IMR-90 (cell line): ENCODE data around the gene GIPC3. TPM values are rescaled to one million over a fixed set of nuclear protein-coding genes. Genes with fewer than 3 reads are reported as not detected.

ENCODE experiments used
- ATAC-seq: fragments of 200-7000 bp; cut with Tn5 transposase; 2 replicates; pipeline ENCODE4 v1.9.1; 2020; ENCODE audit warnings: low read depth, mild to moderate bottlenecking, moderate library complexity
- BruUV-seq: library from RNA; stranded (reverse); fragments of 400-500 nt; replicated peaks from 2 replicates; lab custom pipeline; 2021; lab: Mats Ljungman, UMichigan
- CTCF ChIA-PET: fragments of 300-600 bp; formaldehyde crosslinking; extraction: SDS; loops from one replicate; lab custom pipeline; 2021; ENCODE audit warnings: antibody characterized with exemption; lab: Yijun Ruan, JAX
- POLR2A ChIA-PET: fragments of 300-600 bp; sonication (Branson Sonifier 250); formaldehyde crosslinking; loops from one replicate; lab custom pipeline; 2022; ENCODE audit warnings: antibody characterized with exemption; ENCODE audit not compliant: unreplicated experiment; lab: Charles Lee
- DNase-seq: peaks from one replicate; pipeline ENCODE4 v3.0.0; 2013
- H2AFZ ChIP-seq: replicated peaks from 2 replicates; pipeline ENCODE3; 2013; ENCODE audit warnings: low read length, mild to moderate bottlenecking; ENCODE audit not compliant: poor library complexity
- H2AK5ac ChIP-seq: 2 replicates; pipeline ENCODE4 v1.6.1; 2013; ENCODE audit warnings: low read depth, low read length, inconsistent platforms
- H2AK9ac ChIP-seq: replicated peaks from 2 replicates; pipeline ENCODE3; 2013; ENCODE audit warnings: mild to moderate bottlenecking, low read depth, low read length, moderate library complexity; ENCODE audit not compliant: poor library complexity
- H2BK120ac ChIP-seq: 2 replicates; pipeline ENCODE4 v1.6.1; 2013; ENCODE audit warnings: low read depth, low read length, inconsistent platforms
- H2BK15ac ChIP-seq: 3 replicates; pipeline ENCODE4 v1.6.1; 2013; ENCODE audit warnings: low read depth, low read length, inconsistent platforms
- H2BK20ac ChIP-seq: 2 replicates; pipeline ENCODE4 v1.6.1; 2013; ENCODE audit warnings: low read depth, mild to moderate bottlenecking, inconsistent platforms, low read length, moderate library complexity
- H2BK5ac ChIP-seq: 2 replicates; pipeline ENCODE4 v1.6.1; 2013; ENCODE audit warnings: mild to moderate bottlenecking, low read depth, low read length, inconsistent platforms; ENCODE audit not compliant: poor library complexity, severe bottlenecking
- H3K14ac ChIP-seq: replicated peaks from 2 replicates; pipeline ENCODE4 v1.6.1; 2013; ENCODE audit warnings: low read depth, low read length, inconsistent platforms
- H3K18ac ChIP-seq: 2 replicates; pipeline ENCODE4 v1.6.1; 2013; ENCODE audit warnings: low read depth, low read length, control low read depth
- H3K23ac ChIP-seq: 2 replicates; pipeline ENCODE4 v1.6.1; 2013; ENCODE audit warnings: low read depth, low read length, inconsistent platforms
- H3K27ac ChIP-seq: 2 replicates; pipeline ENCODE4 v1.5.1; 2013; ENCODE audit warnings: mild to moderate bottlenecking, control low read depth, low read length; ENCODE audit not compliant: insufficient read depth
- H3K27me3 ChIP-seq: 2 replicates; pipeline ENCODE4 v1.6.1; 2013; ENCODE audit warnings: low read length; ENCODE audit not compliant: control insufficient read depth, insufficient read depth
- H3K36me3 ChIP-seq: 2 replicates; pipeline ENCODE4 v1.6.1; 2013; ENCODE audit warnings: low read length, mixed read lengths; ENCODE audit not compliant: control insufficient read depth, insufficient read depth
- H3K4ac ChIP-seq: 2 replicates; pipeline ENCODE4 v1.6.1; 2013; ENCODE audit warnings: low read depth, low read length, inconsistent platforms
- H3K4me1 ChIP-seq: 2 replicates; pipeline ENCODE4 v1.6.1; 2013; ENCODE audit warnings: low read length, mixed read lengths; ENCODE audit not compliant: control insufficient read depth, insufficient read depth
- H3K4me2 ChIP-seq: 2 replicates; pipeline ENCODE4 v1.6.1; 2013; ENCODE audit warnings: low read depth, mild to moderate bottlenecking, control low read depth, low read length, moderate library complexity
- H3K4me3 ChIP-seq: 2 replicates; pipeline ENCODE4 v1.5.1; 2013; ENCODE audit warnings: low read depth, mild to moderate bottlenecking, control low read depth, low read length, moderate library complexity; ENCODE audit not compliant: insufficient read depth
- H3K56ac ChIP-seq: 2 replicates; pipeline ENCODE4 v1.6.1; 2013; ENCODE audit warnings: low read length, inconsistent platforms; ENCODE audit not compliant: insufficient read depth; ENCODE audit errors: extremely low read depth
- H3K79me1 ChIP-seq, 2 experiments: 2 replicates each; pipeline ENCODE4 v1.6.1; 2013; ENCODE audit warnings: low read length in 2 of 2, inconsistent platforms in 1 of 2, low read depth in 1 of 2
- H3K9ac ChIP-seq: 2 replicates; pipeline ENCODE4 v1.6.1; 2013; ENCODE audit warnings: low read depth, low read length, control low read depth
- H3K9me1 ChIP-seq: 2 replicates; pipeline ENCODE4 v1.6.1; 2013; ENCODE audit warnings: low read length, inconsistent platforms; ENCODE audit not compliant: insufficient read depth
- H3K9me3 ChIP-seq: 2 replicates; pipeline ENCODE4 v1.6.1; 2013; ENCODE audit warnings: low read length; ENCODE audit not compliant: control insufficient read depth, insufficient read depth
- H4K20me1 ChIP-seq: 2 replicates; pipeline ENCODE4 v1.6.1; 2013; ENCODE audit warnings: low read length, inconsistent platforms; ENCODE audit not compliant: insufficient read depth
- H4K5ac ChIP-seq: 2 replicates; pipeline ENCODE4 v1.6.1; 2013; ENCODE audit warnings: mild to moderate bottlenecking, low read depth, low read length, control low read depth
- H4K8ac ChIP-seq, 2 experiments: 2 replicates each; pipeline ENCODE4 v1.6.1; 2013; ENCODE audit warnings: low read depth in 2 of 2, low read length in 2 of 2, control low read depth in 1 of 2, inconsistent platforms in 1 of 2
- H4K91ac ChIP-seq: 2 replicates; pipeline ENCODE4 v1.6.1; 2013; ENCODE audit warnings: low read depth, low read length, inconsistent platforms; ENCODE audit not compliant: insufficient read depth
- CEBPB ChIP-seq: IDR thresholded peaks from 2 replicates; pipeline ENCODE4 v1.6.1; 2012; ENCODE audit warnings: low read depth, low read length, improper control_type of control experiment
- CHD1 ChIP-seq: IDR thresholded peaks from 2 replicates; pipeline ENCODE4 v1.6.1; 2012; ENCODE audit warnings: low read depth, low read length, improper control_type of control experiment
- CTCF ChIP-seq: conservative IDR thresholded peaks from 2 replicates; pipeline ENCODE4 v1.5.1; 2012; ENCODE audit warnings: mild to moderate bottlenecking, low read depth, low read length, improper control_type of control experiment
- MAFK ChIP-seq: IDR thresholded peaks from 2 replicates; pipeline ENCODE4 v1.6.1; 2012; ENCODE audit warnings: low read depth, low read length, improper control_type of control experiment
- MAZ ChIP-seq: IDR thresholded peaks from 2 replicates; pipeline ENCODE4 v1.6.1; 2012; ENCODE audit warnings: low read depth, mild to moderate bottlenecking, low read length, improper control_type of control experiment, moderate library complexity, borderline replicate concordance
- MXI1 ChIP-seq: IDR thresholded peaks from 2 replicates; pipeline ENCODE4 v1.6.1; 2012; ENCODE audit warnings: low read depth, mild to moderate bottlenecking, low read length, moderate library complexity, borderline replicate concordance
- NFE2L2 ChIP-seq: fragments of 150-350 bp; IDR thresholded peaks from 2 replicates; pipeline ENCODE4 v1.6.1; 2016; ENCODE audit warnings: low read depth, mild to moderate bottlenecking, low read length
- POLR2A ChIP-seq: IDR thresholded peaks from 2 replicates; pipeline ENCODE4 v1.6.1; 2012; ENCODE audit warnings: mild to moderate bottlenecking, low read depth, low read length
- RAD21 ChIP-seq: IDR thresholded peaks from 2 replicates; pipeline ENCODE4 v1.6.1; 2012; ENCODE audit warnings: low read length, improper control_type of control experiment
- RCOR1 ChIP-seq: IDR thresholded peaks from 2 replicates; pipeline ENCODE4 v1.6.1; 2012; ENCODE audit warnings: mild to moderate bottlenecking, low read length, improper control_type of control experiment; ENCODE audit not compliant: insufficient replicate concordance
- RFX5 ChIP-seq: IDR thresholded peaks from 2 replicates; pipeline ENCODE4 v1.8.0; 2012; ENCODE audit warnings: low read depth, mild to moderate bottlenecking, low read length, moderate library complexity
- SMC3 ChIP-seq: fragments of 150-350 bp; IDR thresholded peaks from 2 replicates; pipeline ENCODE4 v1.6.1; 2016; ENCODE audit warnings: low read depth, mild to moderate bottlenecking, antibody characterized with exemption, low read length, moderate library complexity
- USF2 ChIP-seq: fragments of 150-350 bp; IDR thresholded peaks from 2 replicates; pipeline ENCODE4 v1.6.1; 2017; ENCODE audit warnings: mild to moderate bottlenecking, antibody characterized with exemption, low read length, low read depth
- WGBS, 2 experiments: methylation state at CpG; one replicate each; pipeline versions ENCODE4 v1.1.5 to v1.1.7; 2013; ENCODE audit warnings: missing lambda C conversion rate in 2 of 2; ENCODE audit not compliant: insufficient read length in 1 of 2; ENCODE audit errors: extremely low coverage in 2 of 2; 5-methylcytosine and 5-hydroxymethylcytosine counted together
- dilution Hi-C: fragments of 300-500 bp; cut with HindIII; formaldehyde crosslinking; loops from one replicate; pipeline ENCODE4 v1.14.3; 2018; ENCODE audit warnings: low sequenced_read_pairs; ENCODE audit not compliant: unreplicated experiment
- in situ Hi-C: fragments of 300-500 bp; cut with MboI; formaldehyde crosslinking; loops from 3 replicates; pipeline ENCODE4 v1.14.3; 2019; ENCODE audit warnings: low sequenced_read_pairs, inconsistent platforms, mixed read lengths
- intact Hi-C: fragments of 100-400 bp; cut with micrococcal nuclease; formaldehyde crosslinking; loops from 2 replicates; pipeline ENCODE4 v1.10.0; 2022
- polyA plus RNA-seq, 3 experiments: library from polyadenylated mRNA; depleted of rRNA; stranded (reverse); fragments of >200 nt; gene quantifications; 2 replicates each; pipeline ENCODE4 v1.2.3, GENCODE V29; 2012; ENCODE audit warnings: low replicate concordance in 1 of 3
- total RNA-seq: library from RNA; depleted of rRNA; stranded (reverse); fragments of >200 nt; gene quantifications from 2 replicates; pipeline ENCODE4 v1.2.3, GENCODE V29; 2012
- TF ChIP-seq, protein P1 (sequence below): fragments of 150-350 bp; IDR thresholded peaks from 2 replicates; pipeline ENCODE4 v1.6.1; 2016; ENCODE audit warnings: low read depth, mild to moderate bottlenecking, low read length, moderate library complexity, borderline replicate concordance

Gene GIPC3
- total and polyA plus RNA-seq, 2 of the 4 experiments (the other 2 are of a cell fraction): under 0.01 to 0.36 TPM

DNA sequence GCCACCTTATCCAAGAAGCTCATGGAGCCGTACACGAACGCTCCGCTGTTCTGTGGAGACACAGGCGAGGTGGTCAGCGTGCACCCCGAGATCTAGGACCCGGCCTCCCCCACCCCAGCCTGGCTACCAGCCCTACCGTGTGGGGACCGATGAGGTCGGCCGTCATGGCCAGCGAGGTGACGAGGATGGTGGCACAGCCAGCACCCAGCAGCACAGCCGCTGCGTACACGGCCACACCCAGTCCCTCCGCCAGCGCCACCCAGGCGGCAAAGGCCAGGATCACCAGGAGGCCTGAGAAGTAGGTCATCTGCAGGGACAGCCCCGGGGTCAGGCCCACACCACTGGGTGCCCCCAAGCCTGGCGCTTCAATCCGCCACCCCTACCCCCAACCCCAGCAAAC, 39.2 kb upstream of the GIPC3 start:
- no peak overlapping the region for H2BK120ac ChIP-seq
- H3K56ac ChIP-seq: no peak overlapping the region
- no peaks in the 10 kb centered on the region for H3K9me3 ChIP-seq
- no peak for ATAC-seq
- H2BK20ac ChIP-seq: no peak overlapping the region
- H3K4me2 ChIP-seq: no peak overlapping the region
- no peak overlapping the region for H4K8ac ChIP-seq
- H3K79me1 ChIP-seq: peaks cover 0 to 20% of the 10 kb centered on the region in 2 experiments; a peak in 2 of 4 replicates
- H3K4me3 ChIP-seq: no peak overlapping the region
- H4K20me1 ChIP-seq: peaks cover 32% of the 10 kb centered on the region
- H3K4me1 ChIP-seq: no peaks in the 10 kb centered on the region
- dilution Hi-C loops (no loop called here), in situ Hi-C loops (no loop called here), intact Hi-C loops (no loop called here)
- H2AK5ac ChIP-seq: no peak overlapping the region
- no peak overlapping the region for H2AFZ ChIP-seq
- no peak overlapping the region for H2BK5ac ChIP-seq
- H2BK15ac ChIP-seq: no peak overlapping the region
- no peak overlapping the region for H3K14ac ChIP-seq
- H4K5ac ChIP-seq: no peak overlapping the region
- H3K23ac ChIP-seq: no peak overlapping the region
- no peak overlapping the region for H3K4ac ChIP-seq
- H3K27ac ChIP-seq: no peak overlapping the region
- POLR2A ChIA-PET: no interaction called here
- H3K18ac ChIP-seq: no peak overlapping the region
- no peaks in the 10 kb centered on the region for H3K9me1 ChIP-seq
- CTCF ChIA-PET: no interaction called here
- DNase-seq: no peak
- WGBS, 2 experiments: 93% methylated on average over 23 of the region's 23 CpGs; no CpG with 5 or more reads in 1 of the 2 experiments
- no peak overlapping the region for H2AK9ac ChIP-seq
- BruUV-seq: no TSS peak
- H3K9ac ChIP-seq: no peak overlapping the region
- no peak overlapping the region for H4K91ac ChIP-seq
- TF ChIP-seq CHD1 (no peak), RCOR1 (no peak), MXI1 (no peak), USF2 (no peak), CTCF (no peak), SMC3 (no peak), RAD21 (no peak), POLR2A (no peak), MAFK (no peak), CEBPB (no peak), MAZ (no peak), NFE2L2 (no peak), RFX5 (no peak)
- TF ChIP-seq, protein P1, sequence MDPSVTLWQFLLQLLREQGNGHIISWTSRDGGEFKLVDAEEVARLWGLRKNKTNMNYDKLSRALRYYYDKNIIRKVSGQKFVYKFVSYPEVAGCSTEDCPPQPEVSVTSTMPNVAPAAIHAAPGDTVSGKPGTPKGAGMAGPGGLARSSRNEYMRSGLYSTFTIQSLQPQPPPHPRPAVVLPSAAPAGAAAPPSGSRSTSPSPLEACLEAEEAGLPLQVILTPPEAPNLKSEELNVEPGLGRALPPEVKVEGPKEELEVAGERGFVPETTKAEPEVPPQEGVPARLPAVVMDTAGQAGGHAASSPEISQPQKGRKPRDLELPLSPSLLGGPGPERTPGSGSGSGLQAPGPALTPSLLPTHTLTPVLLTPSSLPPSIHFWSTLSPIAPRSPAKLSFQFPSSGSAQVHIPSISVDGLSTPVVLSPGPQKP: no peak
- no peaks in the 10 kb centered on the region for H3K27me3 ChIP-seq
- H3K36me3 ChIP-seq: peaks cover 32% of the 10 kb centered on the region
